HepG2 (cell line): Measurements from ENCODE around the gene INSIG2. TPM values are rescaled to one million over a fixed set of nuclear protein-coding genes. Genes with fewer than 3 reads are reported as not detected.

ENCODE experiments used
- ATAC-seq: fragments of 200-7000 bp; cut with Tn5 transposase; 3 replicates; pipeline ENCODE4 v1.9.1; 2020; ENCODE audit warnings: mild to moderate bottlenecking, moderate library complexity
- BruUV-seq: library from RNA; stranded (reverse); fragments of 400-500 nt; replicated peaks from 2 replicates; lab custom pipeline; 2021; lab: Mats Ljungman, UMichigan
- CTCF ChIA-PET: fragments of 300-600 bp; formaldehyde crosslinking; extraction: SDS; loops from one replicate; lab custom pipeline; 2021; ENCODE audit warnings: low total read pairs, inconsistent platforms, low intra/inter-chr PET ratio; lab: Yijun Ruan, JAX
- POLR2A ChIA-PET: fragments of 350-600 bp; sonication (Branson Sonifier 250); formaldehyde crosslinking; loops from one replicate; lab custom pipeline; 2020; ENCODE audit warnings: antibody characterized with exemption, inconsistent platforms; lab: Yijun Ruan, JAX
- DNase-seq: peaks from one replicate; pipeline ENCODE4 v3.0.0-alpha.2; 2015; ENCODE audit warnings: low spot score
- FAIRE-seq: peaks from 3 replicates; lab custom pipeline; 2011; peaks lifted over from hg19 to GRCh38; lab: Jason Lieb, UNC
- H2AFZ ChIP-seq: one replicate; pipeline ENCODE4 v1.6.1; 2011; ENCODE audit warnings: low read length, inconsistent platforms
- H3K27ac ChIP-seq: fragments of 300-600 bp; 3 replicates; pipeline ENCODE4 v1.8.0; 2011; ENCODE audit warnings: mixed run types, mild to moderate bottlenecking, mixed read lengths, low read length, inconsistent platforms; ENCODE audit not compliant: insufficient read depth; ENCODE audit errors: extremely low read length
- H3K27me3 ChIP-seq, 2 experiments: fragments of 200-600 bp in 1 of 2; 2 replicates in 1 of 2; 3 replicates in 1 of 2; pipeline versions ENCODE4 v1.6.0 to v1.8.0; 2011; ENCODE audit warnings: low read length in 2 of 2, mild to moderate bottlenecking in 2 of 2, moderate library complexity in 2 of 2, inconsistent platforms in 1 of 2; ENCODE audit not compliant: insufficient read depth in 2 of 2, control insufficient read depth in 1 of 2
- H3K36me3 ChIP-seq, 2 experiments: fragments of 200-600 bp in 1 of 2; replicated peaks in 1 of 2; 2 replicates in 1 of 2; 3 replicates in 1 of 2; pipeline versions ENCODE4 v1.5.1 to v1.8.0; 2011; ENCODE audit warnings: low read length in 2 of 2, inconsistent platforms in 1 of 2; ENCODE audit not compliant: insufficient read depth in 2 of 2, control insufficient read depth in 1 of 2
- H3K4me1 ChIP-seq: 2 replicates; pipeline ENCODE4 v1.5.1; 2012; ENCODE audit warnings: low read length, inconsistent platforms; ENCODE audit not compliant: insufficient read depth
- H3K4me2 ChIP-seq: 2 replicates; pipeline ENCODE4 v1.6.0; 2011; ENCODE audit warnings: low read depth, low read length, inconsistent platforms
- H3K4me3 ChIP-seq, 3 experiments: fragments of 200-600 bp in 1 of 3; sonication (generic), shearing (Covaris generic) in 1 of 3; replicated peaks in 1 of 3; 2 replicates each; pipeline ENCODE4 v1.5.1; 2011 to 2016; ENCODE audit warnings: low read length in 3 of 3, inconsistent platforms in 2 of 3, low read depth in 2 of 3, mild to moderate bottlenecking in 2 of 3, control low read depth in 1 of 3, mixed read lengths in 1 of 3; ENCODE audit not compliant: insufficient read depth in 1 of 3
- H3K79me2 ChIP-seq: one replicate; pipeline ENCODE4 v1.6.1; 2011; ENCODE audit warnings: low read length, inconsistent platforms; ENCODE audit not compliant: insufficient read depth
- H3K9ac ChIP-seq: 2 replicates; pipeline ENCODE4 v1.6.0; 2011; ENCODE audit warnings: mild to moderate bottlenecking, low read depth, low read length, inconsistent platforms; ENCODE audit not compliant: insufficient read depth
- H3K9me3 ChIP-seq: 2 replicates; pipeline ENCODE4 v1.5.1; 2012; ENCODE audit warnings: mild to moderate bottlenecking, low read length
- H4K20me1 ChIP-seq: 2 replicates; pipeline ENCODE4 v1.6.0; 2011; ENCODE audit warnings: inconsistent platforms, mild to moderate bottlenecking, low read length, moderate library complexity; ENCODE audit not compliant: insufficient read depth
- BORCS8-MEF2B ChIP-seq: sonication (generic); formaldehyde crosslinking; IDR thresholded peaks from 2 replicates; pipeline ENCODE4 v1.8.0; 2022; ENCODE audit warnings: mild to moderate bottlenecking, missing genetic modification reagents
- CEBPB ChIP-seq: IDR thresholded peaks from 2 replicates; pipeline ENCODE4 v1.6.1; 2011; ENCODE audit warnings: low read depth, low read length, improper control_type of control experiment, borderline replicate concordance
- CEBPG ChIP-seq: IDR thresholded peaks from 2 replicates; pipeline ENCODE4 v1.6.1; 2016
- CTCF ChIP-seq: sonication (generic); formaldehyde crosslinking; IDR thresholded peaks from 2 replicates; pipeline ENCODE4 v1.5.0; 2020; ENCODE audit warnings: mild to moderate bottlenecking, missing genetic modification reagents, moderate library complexity
- HES4 ChIP-seq: sonication (generic); formaldehyde crosslinking; IDR thresholded peaks from 2 replicates; pipeline ENCODE4 v1.9.0; 2021; ENCODE audit warnings: mild to moderate bottlenecking, missing genetic modification reagents, borderline replicate concordance
- HMGXB4 ChIP-seq, 2 experiments: sonication (generic) in 1 of 2; formaldehyde crosslinking in 1 of 2; IDR thresholded peaks; 2 replicates each; pipeline versions ENCODE4 v1.4.0 to v1.6.1; 2018 to 2020; ENCODE audit warnings: missing genetic modification reagents in 2 of 2, borderline replicate concordance in 1 of 2, low read depth in 1 of 2, mild to moderate bottlenecking in 1 of 2, missing biosample characterization in 1 of 2
- HNRNPL ChIP-seq: fragments of 200-400 bp; formaldehyde crosslinking; IDR thresholded peaks from 2 replicates; pipeline ENCODE4 v1.6.1; 2017; ENCODE audit warnings: mild to moderate bottlenecking, low read depth, low read length
- JARID2 ChIP-seq: sonication (generic); formaldehyde crosslinking; IDR thresholded peaks from 2 replicates; pipeline ENCODE4 v1.8.1; 2023; ENCODE audit warnings: missing genetic modification reagents, inconsistent platforms; ENCODE audit not compliant: insufficient replicate concordance
- RAD21 ChIP-seq: fragments of 450-650 bp; formaldehyde crosslinking; IDR thresholded peaks from 2 replicates; pipeline ENCODE4 v1.5.0; 2020; ENCODE audit warnings: mild to moderate bottlenecking
- SMC3 ChIP-seq: IDR thresholded peaks from 2 replicates; pipeline ENCODE4 v1.6.1; 2011; ENCODE audit warnings: low read length, improper control_type of control experiment
- STAG1 ChIP-seq: sonication (generic); formaldehyde crosslinking; IDR thresholded peaks from 2 replicates; pipeline ENCODE4 v1.4.0; 2020; ENCODE audit warnings: missing genetic modification reagents
- TEF ChIP-seq: sonication (generic); formaldehyde crosslinking; IDR thresholded peaks from 2 replicates; pipeline ENCODE4 v1.5.0; 2020; ENCODE audit warnings: missing genetic modification reagents
- ZNF335 ChIP-seq: sonication (generic); formaldehyde crosslinking; IDR thresholded peaks from 2 replicates; pipeline ENCODE4 v1.4.0; 2020; ENCODE audit warnings: missing genetic modification reagents
- ZNF362 ChIP-seq: sonication (generic); formaldehyde crosslinking; IDR thresholded peaks from 2 replicates; pipeline ENCODE4 v1.4.0; 2020; ENCODE audit warnings: missing genetic modification reagents, mild to moderate bottlenecking, borderline replicate concordance
- ZNF784 ChIP-seq: sonication (generic); formaldehyde crosslinking; IDR thresholded peaks from 2 replicates; pipeline ENCODE4 v1.5.1; 2020; ENCODE audit warnings: missing genetic modification reagents, mild to moderate bottlenecking, borderline replicate concordance
- ZSCAN25 ChIP-seq: sonication (generic); formaldehyde crosslinking; IDR thresholded peaks from 2 replicates; pipeline ENCODE4 v1.8.0; 2022; ENCODE audit warnings: mild to moderate bottlenecking, missing genetic modification reagents
- WGBS: methylation state at CpG from one replicate; pipeline ENCODE4 v1.1.6; 2017; ENCODE audit warnings: low lambda C conversion rate; 5-methylcytosine and 5-hydroxymethylcytosine counted together
- in situ Hi-C: cut with HindIII; loops from 2 replicates; pipeline ENCODE4 v1.10.0; 2017; ENCODE audit warnings: low pct_unique_long_range_greater_than_20kb; ENCODE audit not compliant: extremely low pct_ligation_motif_present
- intact Hi-C: fragments of 100-400 bp; cut with micrococcal nuclease; formaldehyde crosslinking; loops from one replicate; pipeline ENCODE4 v1.10.0; 2022; ENCODE audit not compliant: unreplicated experiment
- polyA plus RNA-seq, 8 experiments: library from polyadenylated mRNA; depleted of rRNA in 3 of 8; stranded (reverse) in 7 of 8; unstranded in 1 of 8; fragments of >200 nt; fragmentation: Illumina TruSeq in 4 of 8; extraction: Trizol in 4 of 8; gene quantifications; 2 replicates each; pipeline versions ENCODE4 v1.2.1 to v1.2.3, GENCODE V29; 2011 to 2016; ENCODE audit warnings: low read depth in 4 of 8, missing spikeins in 1 of 8, mixed read lengths in 1 of 8; ENCODE audit not compliant: insufficient read depth in 1 of 8
- total RNA-seq, 5 experiments: library from RNA; depleted of rRNA; stranded (reverse); fragments of >200 nt; fragmentation: Illumina TruSeq; extraction: Trizol; gene quantifications; 2 replicates each; pipeline ENCODE4 v1.2.3, GENCODE V29; 2016; ENCODE audit warnings: low read depth in 1 of 5

Gene INSIG2
- total and polyA plus RNA-seq, 2 of the 13 experiments (the other 11 are each of a cell fraction or from before 2014, with no cell fraction given) = 73.5 to 481 TPM

- H3K27me3 ChIP-seq = peaks cover 0 to 12% of the 10 kb centered on the region in 2 experiments; a peak in 1 of 5 replicates
- POLR2A ChIA-PET = no interaction called here
- BruUV-seq = no TSS peak
- FAIRE-seq (peak; percentile 39), ATAC-seq (peak; percentile 88), DNase-seq (peak; percentile 52)
- H3K27ac ChIP-seq = no peak overlapping the region
- H3K9me3 ChIP-seq = no peaks in the 10 kb centered on the region
- no peaks in the 10 kb centered on the region for H3K79me2 ChIP-seq
- no peaks in the 10 kb centered on the region for H4K20me1 ChIP-seq
- intact Hi-C loops = loop anchor here (1.0 kb wide), 2 partner anchors 15 to 29 kb away; no protein-coding TSS in a partner anchor
- H2AFZ ChIP-seq = no peak overlapping the region
- in situ Hi-C loops = no loop called here
- peaks cover 34% of the 10 kb centered on the region for H3K4me1 ChIP-seq
- CTCF ChIA-PET = interaction anchor here (1.3 to 2.0 kb wide), 2 partner anchors 15 to 29 kb away, joined by 12 to 16 read pairs; no protein-coding TSS in a partner anchor
- H3K4me2 ChIP-seq = no peak overlapping the region
- 25% methylated on average over 4 of the region's 4 CpGs for WGBS
- no peak overlapping the region for H3K4me3 ChIP-seq
- no peak overlapping the region for H3K9ac ChIP-seq
- no peaks in the 10 kb centered on the region for H3K36me3 ChIP-seq
- TF ChIP-seq ZSCAN25 (CRISPR knock-in tag) = 0 out of 2 replicates have a peak, but pooled peaks have one; percentile 21
- 0 out of 2 replicates have a peak, but pooled peaks have one; percentile 13 for TF ChIP-seq ZNF784 (CRISPR knock-in tag)
- peak; percentile 72 for TF ChIP-seq CTCF (CRISPR knock-in tag)
- TF ChIP-seq BORCS8-MEF2B (CRISPR knock-in tag) = no peak
- no peak for TF ChIP-seq HNRNPL
- TF ChIP-seq SMC3 = peak; percentile 67
- TF ChIP-seq ZNF362 (CRISPR knock-in tag) = no peak
- peak; percentile 44; the same call in 1 of the 2 replicates for TF ChIP-seq RAD21 (CRISPR knock-in tag)
- TF ChIP-seq STAG1 (CRISPR knock-in tag) = peak; percentile 75
- TF ChIP-seq HMGXB4 (CRISPR knock-in tag; IDR thresholded peaks at IDR 0.05; ENCODE audit: borderline replicate concordance in 1 of 2, low read depth in 1 of 2) = peak; percentile 31 to 50; a peak in 2 of 4 replicates
- TF ChIP-seq JARID2 (CRISPR knock-in tag) = no peak
- 0 out of 2 replicates have a peak, but pooled peaks have one; percentile 35 for TF ChIP-seq ZNF335 (CRISPR knock-in tag)
- peak; percentile 62; the same call in 1 of the 2 replicates for TF ChIP-seq CEBPB
- no peak for TF ChIP-seq TEF (CRISPR knock-in tag)
- TF ChIP-seq CEBPG (CRISPR knock-in tag) = peak; percentile 72
- no peak for TF ChIP-seq HES4
These were observed 26.9 kb upstream of the INSIG2 start for GRCh38 chr2:118061135-118061955.
